Trophoblast cell (in vitro differentiated cells and primary cell): ENCODE measurements around the gene P3H2.

Experiments used
- DNase-seq, 2 donors: peaks; one replicate each; pipeline ENCODE4 v3.0.0-alpha.2; 2016
- H2AFZ ChIP-seq: 2 replicates; pipeline ENCODE4 v1.6.1; 2013; ENCODE audit warnings: low read length, moderate library complexity, mild to moderate bottlenecking; ENCODE audit not compliant: insufficient read depth, poor library complexity
- H2AK5ac ChIP-seq: 2 replicates; pipeline ENCODE4 v1.6.1; 2013; ENCODE audit warnings: mild to moderate bottlenecking, low read length
- H2BK120ac ChIP-seq: 2 replicates; pipeline ENCODE4 v1.6.1; 2013; ENCODE audit warnings: low read length, mild to moderate bottlenecking, moderate library complexity; ENCODE audit not compliant: insufficient read depth, poor library complexity
- H2BK12ac ChIP-seq: 2 replicates; pipeline ENCODE4 v1.6.1; 2013; ENCODE audit warnings: mild to moderate bottlenecking, low read length, moderate library complexity
- H2BK5ac ChIP-seq: 2 replicates; pipeline ENCODE4 v1.6.1; 2013; ENCODE audit warnings: low read length, low read depth, moderate library complexity, mild to moderate bottlenecking; ENCODE audit not compliant: poor library complexity
- H3K14ac ChIP-seq: 2 replicates; pipeline ENCODE4 v1.6.1; 2013; ENCODE audit warnings: mild to moderate bottlenecking, low read length
- H3K18ac ChIP-seq: 2 replicates; pipeline ENCODE4 v1.6.1; 2013; ENCODE audit warnings: mild to moderate bottlenecking, low read length
- H3K23ac ChIP-seq: 2 replicates; pipeline ENCODE4 v1.6.1; 2013; ENCODE audit warnings: low read length
- H3K27ac ChIP-seq: 2 replicates; pipeline ENCODE4 v1.5.1; 2013; ENCODE audit warnings: low read depth, mild to moderate bottlenecking, inconsistent platforms, low read length, moderate library complexity
- H3K27me3 ChIP-seq: 2 replicates; pipeline ENCODE4 v1.6.1; 2013; ENCODE audit warnings: inconsistent platforms, mild to moderate bottlenecking, low read length, moderate library complexity; ENCODE audit not compliant: insufficient read depth
- H3K36me3 ChIP-seq, 2 experiments: 1 replicate in 1 of 2; 2 replicates in 1 of 2; pipeline ENCODE4 v1.6.1; 2013; ENCODE audit warnings: low read length in 2 of 2, mild to moderate bottlenecking in 2 of 2, moderate library complexity in 1 of 2; ENCODE audit not compliant: insufficient read depth in 2 of 2, control insufficient read depth in 1 of 2
- H3K4ac ChIP-seq: 2 replicates; pipeline ENCODE4 v1.6.1; 2013; ENCODE audit warnings: low read depth, mild to moderate bottlenecking, low read length, moderate library complexity
- H3K4me1 ChIP-seq, 2 experiments: 1 replicate in 1 of 2; 2 replicates in 1 of 2; pipeline ENCODE4 v1.6.1; 2013; ENCODE audit warnings: low read length in 2 of 2, mild to moderate bottlenecking in 2 of 2, moderate library complexity in 1 of 2; ENCODE audit not compliant: insufficient read depth in 2 of 2, control insufficient read depth in 1 of 2
- H3K4me2 ChIP-seq: 2 replicates; pipeline ENCODE4 v1.6.1; 2013; ENCODE audit warnings: inconsistent platforms, mild to moderate bottlenecking, low read length, moderate library complexity
- H3K4me3 ChIP-seq: 2 replicates; pipeline ENCODE4 v1.5.1; 2013; ENCODE audit warnings: mild to moderate bottlenecking, low read depth, low read length, inconsistent platforms
- H3K79me1 ChIP-seq: one replicate; pipeline ENCODE4 v1.6.1; 2013; ENCODE audit warnings: low read length
- H3K79me2 ChIP-seq: 2 replicates; pipeline ENCODE4 v1.6.1; 2013; ENCODE audit warnings: low read length, mild to moderate bottlenecking; ENCODE audit not compliant: control insufficient read depth, insufficient read depth, poor library complexity
- H3K9ac ChIP-seq: 2 replicates; pipeline ENCODE4 v1.6.1; 2013; ENCODE audit warnings: mild to moderate bottlenecking, low read length
- H3K9me3 ChIP-seq: 2 replicates; pipeline ENCODE4 v1.6.1; 2013; ENCODE audit warnings: low read depth, mild to moderate bottlenecking, control low read depth, inconsistent platforms, low read length; ENCODE audit not compliant: insufficient read depth
- H4K12ac ChIP-seq: 2 replicates; pipeline ENCODE4 v1.6.1; 2013; ENCODE audit warnings: low read depth, mild to moderate bottlenecking, low read length, moderate library complexity
- H4K8ac ChIP-seq: 2 replicates; pipeline ENCODE4 v1.6.1; 2013; ENCODE audit warnings: low read depth, mild to moderate bottlenecking, low read length, moderate library complexity
- H4K91ac ChIP-seq: one replicate; pipeline ENCODE4 v1.6.1; 2013; ENCODE audit warnings: low read depth, mild to moderate bottlenecking, low read length, moderate library complexity
- WGBS: extraction: QIAGEN DNeasy Blood & Tissue Kit; methylation state at CpG from one replicate; pipeline ENCODE4 v1.1.7; 2013; ENCODE audit warnings: missing lambda C conversion rate; ENCODE audit not compliant: insufficient read length, insufficient coverage; ENCODE audit errors: extremely low coverage; 5-methylcytosine and 5-hydroxymethylcytosine counted together

Gene P3H2

GRCh38 chr3:190044142-190044541 is 76.6 kb downstream of the P3H2 start:
- Histone ChIP-seq H2AFZ (no peak overlapping the region), H3K9ac (no peak overlapping the region), H4K8ac (no peak overlapping the region), H3K4me2 (no peak overlapping the region), H3K18ac (no peak overlapping the region), H2BK12ac (no peak overlapping the region), H2BK120ac (no peak overlapping the region), H3K27me3 (no peaks in the 10 kb centered on the region), H3K4me1 (peaks cover 0 to 4% of the 10 kb centered on the region in 2 experiments), H2AK5ac (no peak overlapping the region), H3K4ac (no peak overlapping the region), H2BK5ac (no peak overlapping the region), H3K36me3 (no peaks in the 10 kb centered on the region), H3K23ac (no peak overlapping the region), H4K91ac (no peak overlapping the region), H3K14ac (no peak overlapping the region), H3K79me1 (peaks cover 4% of the 10 kb centered on the region), H3K4me3 (no peak overlapping the region), H3K9me3 (no peaks in the 10 kb centered on the region), H3K27ac (no peak overlapping the region), H4K12ac (no peak overlapping the region), H3K79me2 (no peaks in the 10 kb centered on the region)
- DNase-seq: no peak
- no CpG with 5 or more reads among the region's 4 CpGs for WGBS

DNA sequence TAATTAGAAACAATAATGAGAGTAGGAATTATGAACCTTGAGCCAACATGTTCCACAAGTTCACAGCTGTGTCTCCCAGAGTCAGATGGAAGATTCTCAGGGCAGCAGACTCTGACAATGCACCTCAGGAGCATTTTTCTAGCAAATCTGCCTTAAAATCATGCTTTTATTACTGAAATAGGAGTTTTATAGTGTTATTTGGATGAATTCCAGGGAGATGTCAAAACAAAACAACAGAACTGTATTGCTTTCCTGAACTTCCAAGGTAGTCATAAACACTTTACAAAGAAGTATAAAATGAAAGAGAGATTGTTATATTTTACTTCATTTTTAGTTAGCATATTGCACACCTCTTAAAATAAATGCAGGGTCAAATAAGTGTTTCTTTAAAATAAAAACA is 77.0 kb downstream of the P3H2 start:
- Histone ChIP-seq H3K27ac (no peak overlapping the region), H3K4me2 (no peak overlapping the region), H2AK5ac (no peak overlapping the region), H3K18ac (no peak overlapping the region), H3K79me1 (peaks cover 3% of the 10 kb centered on the region), H3K4me3 (no peak overlapping the region), H4K91ac (no peak overlapping the region), H4K8ac (no peak overlapping the region), H3K36me3 (no peaks in the 10 kb centered on the region), H3K4ac (no peak overlapping the region), H3K79me2 (no peaks in the 10 kb centered on the region), H3K9me3 (no peaks in the 10 kb centered on the region), H2AFZ (no peak overlapping the region), H3K23ac (no peak overlapping the region), H3K27me3 (no peaks in the 10 kb centered on the region), H4K12ac (no peak overlapping the region), H2BK120ac (no peak overlapping the region), H3K9ac (no peak overlapping the region), H3K14ac (no peak overlapping the region), H2BK5ac (no peak overlapping the region), H3K4me1 (peaks cover 0 to 4% of the 10 kb centered on the region in 2 experiments), H2BK12ac (no peak overlapping the region)
- DNase-seq: no peak

DNA sequence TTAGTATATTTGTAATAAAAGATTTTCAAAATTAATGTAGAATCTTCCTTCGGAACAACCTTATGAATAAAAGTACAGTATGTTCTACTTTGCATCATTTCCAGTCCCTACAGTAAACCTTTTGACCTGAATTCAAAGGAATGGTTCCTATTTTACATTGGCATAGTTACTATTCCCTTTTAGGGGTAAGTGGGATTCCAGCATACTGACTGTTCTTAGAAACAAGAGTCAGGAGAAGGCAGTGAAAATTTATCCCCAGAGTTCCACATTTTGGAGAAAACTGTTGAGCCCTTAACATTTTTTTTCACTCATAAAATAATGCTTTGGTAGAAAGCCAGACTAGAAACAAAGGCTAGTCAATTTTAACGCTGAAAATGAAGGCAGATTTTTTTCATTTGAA is 78.1 kb downstream of the P3H2 start:
- no peak overlapping the region for H4K12ac ChIP-seq
- H3K9ac ChIP-seq: no peak overlapping the region
- no peak overlapping the region for H3K4me3 ChIP-seq
- no peaks in the 10 kb centered on the region for H3K79me2 ChIP-seq
- H3K36me3 ChIP-seq: no peaks in the 10 kb centered on the region
- H3K79me1 ChIP-seq: peaks cover 2% of the 10 kb centered on the region
- no peak overlapping the region for H3K23ac ChIP-seq
- no peak for DNase-seq
- no peak overlapping the region for H3K4me2 ChIP-seq
- H2AFZ ChIP-seq: no peak overlapping the region
- H3K4me1 ChIP-seq: peaks cover 0 to 4% of the 10 kb centered on the region in 2 experiments
- H4K8ac ChIP-seq: no peak overlapping the region
- H3K27me3 ChIP-seq: no peaks in the 10 kb centered on the region
- no peak overlapping the region for H3K4ac ChIP-seq
- H2BK120ac ChIP-seq: no peak overlapping the region
- H4K91ac ChIP-seq: no peak overlapping the region
- no peak overlapping the region for H3K14ac ChIP-seq
- no peak overlapping the region for H2AK5ac ChIP-seq
- WGBS: no CpG with 5 or more reads among the region's 2 CpGs
- no peaks in the 10 kb centered on the region for H3K9me3 ChIP-seq
- H2BK5ac ChIP-seq: no peak overlapping the region
- H3K18ac ChIP-seq: no peak overlapping the region
- H2BK12ac ChIP-seq: no peak overlapping the region
- H3K27ac ChIP-seq: no peak overlapping the region

- Histone ChIP-seq H3K4ac (no peak overlapping the region), H3K4me1 (peaks cover 0 to 4% of the 10 kb centered on the region in 2 experiments), H2BK12ac (no peak overlapping the region), H2AFZ (no peak overlapping the region), H4K91ac (no peak overlapping the region), H3K9me3 (no peaks in the 10 kb centered on the region), H4K8ac (no peak overlapping the region), H3K18ac (no peak overlapping the region), H4K12ac (no peak overlapping the region), H3K79me1 (peaks cover 2% of the 10 kb centered on the region), H3K4me2 (no peak overlapping the region), H2BK5ac (no peak overlapping the region), H2AK5ac (no peak overlapping the region), H3K79me2 (no peaks in the 10 kb centered on the region), H3K23ac (no peak overlapping the region), H3K27me3 (no peaks in the 10 kb centered on the region), H3K9ac (no peak overlapping the region), H3K36me3 (no peaks in the 10 kb centered on the region), H3K27ac (no peak overlapping the region), H3K4me3 (no peak overlapping the region), H2BK120ac (no peak overlapping the region), H3K14ac (no peak overlapping the region)
- no CpG with 5 or more reads among the region's 3 CpGs for WGBS
- DNase-seq: no peak
These were observed 79.2 kb downstream of the P3H2 start for GRCh38 chr3:190041333-190042041.
